Measurements from ENCODE around the gene LRRC8D.
"Not testable (repeated sequence)": the region's sequence is repeated elsewhere in the genome, so short reads cannot be mapped to it uniquely, and the experiment has no call there.

The LRRC8D gene

DNA sequence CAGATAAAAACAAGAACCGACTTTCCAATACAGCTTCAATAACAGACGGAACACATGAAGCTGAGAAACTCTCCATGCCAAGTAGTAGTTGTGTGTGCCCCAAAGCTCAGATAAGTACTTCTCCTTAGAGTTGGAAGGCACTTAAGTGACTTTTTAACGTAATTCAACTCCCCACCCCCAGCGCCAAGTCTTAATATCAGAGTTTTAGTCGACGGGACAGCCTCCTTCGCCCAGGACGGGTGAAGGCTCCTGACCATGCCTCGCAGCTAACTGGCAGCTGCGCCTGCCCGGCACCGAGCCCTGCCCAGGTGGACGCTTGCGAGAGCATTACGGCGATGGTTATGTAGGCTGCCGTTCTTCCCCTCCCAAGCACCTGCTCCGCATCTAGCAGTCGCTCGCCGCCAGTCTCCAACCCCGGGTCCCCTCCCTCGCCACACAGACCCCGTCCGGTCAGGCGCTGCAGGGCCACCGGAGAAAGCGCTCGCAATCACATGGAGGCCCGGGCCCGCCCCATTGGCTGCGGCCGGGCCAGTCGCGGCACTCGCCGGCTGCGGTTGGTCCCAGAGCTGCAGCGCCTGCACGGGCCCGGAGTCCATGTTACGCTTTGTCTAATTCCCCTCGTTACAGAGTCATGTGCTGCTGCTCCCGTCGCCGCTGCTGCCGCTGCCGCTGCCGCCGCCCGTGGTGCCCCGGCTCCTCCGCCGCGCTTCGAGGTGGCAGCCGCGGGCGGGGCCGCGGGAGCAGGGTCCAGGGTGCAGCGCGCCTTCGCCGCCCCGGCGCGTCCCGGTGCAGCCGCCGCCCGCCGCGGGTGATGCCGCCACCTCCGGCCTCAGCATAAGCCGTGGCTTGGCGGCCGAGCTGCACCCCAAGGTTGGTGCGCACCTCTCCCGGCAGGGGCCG is at the start of gene LRRC8D:
LRRC8D (plus strand) TSS at position 611 of the 900 bp plus-strand sequence. CDS start 112,037 bp downstream, outside the sequence.
- DNase-seq (ENCODE audit: low read depth, low spot score), result peak; percentile 93

DNA sequence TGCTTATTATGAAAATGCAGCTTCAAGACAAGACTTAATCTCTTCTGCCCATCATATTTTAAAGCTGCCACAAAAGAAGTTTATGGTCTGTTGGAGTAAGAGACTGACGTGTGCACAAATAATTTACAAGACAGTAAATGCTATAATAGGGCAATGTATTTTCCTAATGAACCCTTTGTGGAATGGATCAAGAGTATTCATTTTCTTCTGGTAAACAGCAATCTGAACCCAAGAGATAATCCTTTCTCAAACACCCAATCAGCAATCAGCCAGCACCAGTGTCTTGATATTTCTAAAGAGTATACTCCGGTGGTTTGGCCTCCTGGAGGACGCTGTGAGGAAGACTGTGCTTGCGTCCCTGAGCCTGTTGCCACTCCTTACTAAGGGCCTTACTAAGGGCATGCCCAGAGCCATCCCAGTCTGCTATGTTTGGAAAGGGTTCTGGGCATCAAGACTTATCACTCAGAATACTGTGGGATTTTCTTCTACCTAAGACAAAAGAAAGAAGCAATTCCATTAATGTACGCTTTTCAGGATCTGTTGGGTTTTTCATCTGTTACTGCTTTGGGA is 48.8 kb upstream of the LRRC8D start:
- no peak for DNase-seq (ENCODE audit: low read depth, low spot score)

DNA sequence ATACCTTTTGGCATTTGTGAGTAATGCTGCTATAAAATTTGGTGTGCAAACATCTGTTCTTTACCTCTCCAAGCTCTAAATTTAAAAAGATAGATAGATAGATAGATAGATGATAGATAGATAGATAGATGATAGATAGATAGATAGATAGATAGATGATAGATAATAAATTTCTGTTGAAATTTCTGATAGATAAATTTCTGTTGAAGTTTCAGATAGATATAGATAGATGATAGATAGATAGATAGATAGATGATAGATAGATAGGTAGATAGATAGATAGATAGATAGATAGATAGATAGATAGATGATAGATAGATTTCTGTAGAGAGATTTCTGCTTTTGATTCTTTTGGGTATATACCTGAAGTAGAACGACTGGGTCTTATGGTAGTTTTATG is 44.7 kb upstream of the LRRC8D start:
- not testable (repeated sequence) for DNase-seq (ENCODE audit: low read depth, low spot score)

DNA sequence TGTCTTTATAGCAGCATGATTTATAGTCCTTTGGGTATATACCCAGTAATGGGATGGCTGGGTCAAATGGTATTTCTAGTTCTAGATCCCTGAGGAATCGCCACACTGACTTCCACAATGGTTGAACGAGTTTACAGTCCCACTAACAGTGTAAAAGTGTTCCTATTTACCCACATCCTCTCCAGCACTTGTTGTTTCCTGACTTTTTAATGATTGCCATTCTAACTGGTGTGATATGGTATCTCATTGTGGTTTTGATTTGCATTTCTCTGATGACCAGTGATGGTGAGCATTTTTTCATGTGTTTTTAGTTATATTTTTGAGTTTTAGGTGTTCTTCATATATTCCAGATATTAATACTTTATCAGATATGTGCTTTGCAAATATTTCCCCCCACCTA is 43.6 kb upstream of the LRRC8D start:
- DNase-seq (ENCODE audit: low read depth, low spot score), result not testable (repeated sequence)

DNA sequence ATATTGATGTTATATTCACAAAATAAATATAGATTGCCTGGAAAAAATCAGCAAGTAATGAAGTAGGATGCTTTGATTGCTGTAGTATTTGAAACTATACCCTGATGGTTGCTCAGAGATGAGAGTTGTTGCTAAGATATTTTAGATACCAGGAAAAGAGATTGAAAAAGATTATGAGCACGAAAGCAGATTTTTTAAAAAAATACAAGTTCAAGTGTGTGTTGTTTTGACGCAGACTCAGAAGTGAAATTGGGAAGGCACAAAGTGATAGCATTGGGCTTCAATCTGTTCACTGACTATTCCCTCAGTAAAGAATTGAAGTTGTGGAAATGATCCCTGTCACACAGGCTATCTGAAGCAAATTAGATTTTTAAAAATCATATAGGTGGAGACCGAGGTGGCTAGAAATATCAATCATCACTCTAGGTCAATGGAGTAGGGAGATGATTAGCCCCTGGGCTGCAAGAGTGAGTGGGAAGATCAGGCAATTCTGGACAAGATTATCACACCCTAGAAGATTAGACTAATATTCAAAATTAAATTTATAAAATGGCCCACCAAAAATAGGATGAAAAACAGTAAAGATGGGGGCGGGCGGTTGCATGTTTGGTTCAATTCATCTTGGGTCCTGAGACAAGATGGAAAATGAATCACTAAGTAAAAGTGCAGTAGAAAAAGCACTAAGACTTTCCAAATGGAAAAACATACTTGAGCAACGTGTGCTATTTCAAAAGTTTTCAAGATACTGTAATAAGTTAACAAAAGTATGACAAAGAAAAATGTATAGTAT is 41.5 kb upstream of the LRRC8D start:
- DNase-seq (ENCODE audit: low read depth, low spot score), result no peak

DNA sequence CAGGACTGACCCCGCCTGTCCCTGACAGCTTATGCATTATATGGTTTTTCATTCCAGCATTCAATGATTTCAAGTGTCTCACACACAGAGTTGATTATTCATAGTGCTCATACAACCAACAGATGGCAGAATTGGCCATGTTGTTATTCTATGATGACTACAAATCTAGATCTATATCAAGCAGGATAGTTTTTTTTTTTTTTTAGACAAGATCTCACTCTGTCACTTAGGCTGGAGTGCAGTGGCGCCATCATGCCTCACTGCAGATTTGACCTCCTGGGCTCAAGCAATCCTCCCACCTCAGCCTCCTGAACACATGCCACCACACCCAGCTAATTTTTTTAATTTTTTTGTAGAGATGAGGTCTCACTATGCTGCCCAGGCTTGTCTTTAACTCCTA is 40.1 kb upstream of the LRRC8D start:
- DNase-seq (ENCODE audit: low read depth, low spot score), result peak; percentile 60

DNA sequence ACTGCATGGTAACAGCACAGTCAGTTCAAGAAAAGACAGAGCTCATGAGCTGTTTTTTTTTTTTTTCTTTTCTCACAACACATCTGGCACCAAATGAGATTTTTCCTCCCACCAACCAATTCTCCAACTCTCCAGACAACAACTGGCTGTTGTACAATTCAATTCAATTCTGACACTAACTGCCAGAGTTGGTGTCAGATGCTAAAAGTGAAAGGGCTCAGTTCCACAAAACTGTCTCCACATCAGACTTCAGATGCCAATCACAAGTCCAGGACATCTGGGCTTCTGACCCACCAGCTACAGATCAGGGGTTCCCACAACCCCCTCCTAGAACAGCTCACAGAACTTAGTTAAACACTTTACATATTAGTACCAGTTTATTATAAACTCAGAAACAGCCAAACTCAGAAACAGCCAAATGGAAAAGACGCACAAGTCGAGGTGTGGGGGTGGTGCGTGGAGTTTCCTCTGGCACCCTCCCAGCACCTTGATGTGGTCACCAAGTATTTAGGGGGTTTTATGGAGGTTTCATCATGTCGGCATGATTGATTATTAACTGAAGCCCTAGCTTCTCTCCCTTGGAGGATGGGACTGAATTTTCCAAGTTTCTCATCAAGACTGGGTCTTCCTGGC is 39.2 kb upstream of the LRRC8D start:
- DNase-seq (ENCODE audit: low read depth, low spot score), result peak; percentile 58

DNA sequence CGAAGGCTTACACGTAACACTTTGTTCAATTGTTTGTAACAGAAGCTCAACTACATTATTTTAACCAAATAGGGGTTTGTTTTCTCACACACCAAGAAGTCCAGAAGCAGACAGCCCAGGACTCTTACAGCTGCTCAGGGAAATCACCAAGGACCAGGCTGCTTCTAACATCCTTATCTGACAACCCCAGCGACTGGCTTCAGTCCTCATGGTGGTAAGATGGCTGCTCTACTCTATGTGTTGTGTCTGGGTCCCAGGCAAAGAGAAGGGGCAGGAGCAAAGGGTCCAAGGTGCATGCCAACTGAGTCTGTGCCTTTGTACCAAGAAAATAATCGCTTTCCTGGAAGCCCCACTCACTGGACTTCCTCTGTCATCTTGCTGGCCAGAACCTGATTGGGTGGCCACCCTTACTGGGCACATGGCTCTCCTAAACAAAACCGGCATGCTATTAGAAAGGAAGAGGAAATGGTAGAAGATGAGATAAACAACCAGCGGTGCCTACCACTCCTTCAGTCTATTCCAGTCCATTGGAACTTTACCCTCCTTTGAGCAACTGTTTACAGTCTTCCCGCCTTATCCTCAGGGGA is 34.1 kb upstream of the LRRC8D start:
- no peak for DNase-seq (ENCODE audit: low read depth, low spot score)

DNA sequence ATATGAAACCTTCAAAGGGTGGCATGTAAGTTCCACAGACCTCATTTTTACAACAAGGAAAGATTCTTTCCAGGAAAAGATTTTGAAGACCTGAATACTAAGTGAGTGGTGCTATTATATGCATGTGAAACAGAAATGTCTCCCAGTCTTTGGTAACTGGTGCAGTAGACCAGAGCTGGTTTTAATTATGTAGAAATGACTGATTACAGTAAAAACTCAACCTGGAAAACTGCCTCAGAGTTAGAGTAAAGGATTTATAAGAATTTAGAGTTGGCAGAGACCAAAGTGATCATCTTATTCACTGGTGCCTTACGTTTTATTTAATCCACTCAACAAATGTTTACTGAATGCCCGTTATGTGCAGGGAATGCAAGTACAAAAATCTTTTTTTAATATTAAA is 30.2 kb upstream of the LRRC8D start:
- DNase-seq (ENCODE audit: low read depth, low spot score), result no peak

DNA sequence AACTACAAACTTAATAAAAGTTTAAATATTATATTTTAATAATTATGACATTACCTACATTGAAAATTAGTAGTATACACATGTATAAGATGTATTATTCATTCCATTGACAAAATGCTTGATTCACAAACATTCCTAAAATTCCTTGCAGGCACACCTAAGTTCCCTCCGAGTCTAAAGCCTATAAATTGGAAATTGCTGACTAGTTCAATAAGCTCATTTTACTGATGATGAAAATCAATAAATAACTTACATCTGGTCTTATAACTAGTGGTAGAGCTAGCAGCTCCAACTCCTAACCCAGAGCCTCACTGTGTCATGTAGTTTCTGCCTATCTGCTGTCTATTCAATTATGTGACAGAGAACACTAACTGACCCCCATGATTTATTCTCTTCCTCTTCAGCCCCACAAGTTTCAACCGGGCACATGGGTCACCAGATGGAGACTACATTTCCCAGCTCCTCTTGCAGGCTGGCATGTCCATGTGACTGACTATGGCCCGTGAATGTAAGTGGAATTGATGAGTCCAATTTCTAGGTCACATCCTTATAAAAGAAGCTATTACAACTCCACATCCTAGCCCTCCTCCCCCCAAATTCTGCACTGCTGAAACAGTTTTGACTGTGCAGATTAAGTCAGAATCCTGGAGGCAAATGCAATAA is 29.6 kb upstream of the LRRC8D start:
- no peak for DNase-seq (ENCODE audit: low read depth, low spot score)

DNA sequence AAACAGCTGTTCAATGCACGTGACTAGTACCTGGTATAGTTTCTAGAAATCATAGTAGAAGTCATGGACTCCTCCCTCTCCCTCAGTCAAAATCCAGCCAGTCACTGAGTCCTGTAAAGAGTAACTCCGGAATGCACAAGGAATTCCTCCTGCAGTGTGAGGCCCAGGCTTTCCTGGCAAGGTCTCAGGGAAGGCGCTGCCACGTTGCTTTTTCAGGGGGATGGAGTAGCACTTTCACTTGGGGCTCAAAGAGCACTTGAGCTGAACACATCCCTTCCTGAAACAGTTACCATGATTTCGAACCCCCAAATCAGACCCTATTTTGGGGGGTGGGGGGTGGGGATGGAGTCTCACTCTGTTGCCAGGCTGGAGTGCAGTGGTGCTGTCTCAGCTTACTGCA is 26.4 kb upstream of the LRRC8D start:
- peak; percentile 87 for DNase-seq (ENCODE audit: low read depth, low spot score)

DNA sequence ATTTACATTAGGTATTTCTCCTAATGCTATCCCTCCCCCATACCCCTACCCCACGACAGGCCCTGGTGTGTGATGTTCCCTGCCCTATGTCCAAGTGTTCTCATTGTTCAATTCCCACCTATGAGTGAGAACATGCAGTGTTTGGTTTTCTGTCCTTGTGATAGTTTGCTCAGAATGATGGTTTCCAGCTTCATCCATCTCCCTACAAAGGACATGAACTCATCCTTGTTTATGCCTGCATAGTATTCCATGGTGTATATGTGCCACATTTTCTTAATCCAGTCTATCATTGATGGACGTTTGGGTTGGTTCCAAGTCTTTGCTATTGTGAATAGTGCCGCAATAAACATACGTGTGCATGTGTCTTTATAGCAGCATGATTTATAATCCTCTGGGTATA is 25.3 kb upstream of the LRRC8D start:
- not testable (repeated sequence) for DNase-seq (ENCODE audit: low read depth, low spot score)

DNA sequence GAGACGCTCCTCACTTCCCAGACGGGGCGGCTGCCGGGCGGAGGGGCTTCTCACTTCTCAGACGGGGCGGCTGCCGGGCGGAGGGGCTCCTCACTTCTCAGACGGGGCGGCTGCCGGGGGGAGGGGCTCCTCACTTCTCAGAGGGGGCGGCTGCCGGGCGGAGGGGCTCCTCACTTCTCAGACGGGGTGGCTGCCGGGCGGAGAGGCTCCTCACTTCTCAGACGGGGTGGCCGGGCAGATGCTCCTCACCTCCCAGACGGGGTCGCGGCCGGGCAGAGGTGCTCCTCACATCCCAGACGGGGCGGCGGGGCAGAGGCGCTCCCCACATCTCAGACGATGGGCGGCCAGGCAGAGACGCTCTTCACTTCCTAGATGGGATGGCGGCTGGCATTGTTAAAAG is 23.0 kb upstream of the LRRC8D start:
- not testable (repeated sequence) for DNase-seq (ENCODE audit: low read depth, low spot score)

DNA sequence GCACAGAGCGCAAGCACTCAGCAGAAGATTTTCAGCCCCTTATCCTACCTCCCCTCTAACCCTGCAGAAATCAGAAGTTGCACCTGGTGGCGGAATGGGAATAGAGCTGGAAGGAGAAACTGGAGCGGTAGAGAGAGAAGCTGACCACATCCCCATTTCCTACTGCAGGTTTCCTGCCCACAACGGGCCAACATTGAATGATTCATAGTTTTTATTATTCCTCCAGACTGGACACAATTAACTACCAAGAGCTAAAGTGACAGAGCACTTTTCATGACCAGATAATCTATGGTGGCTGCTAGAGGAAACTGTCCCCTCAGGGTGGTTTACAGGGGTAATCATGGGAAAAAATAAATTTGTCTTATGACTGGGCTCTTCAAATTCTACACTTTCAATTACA is 21.3 kb upstream of the LRRC8D start:
- peak; percentile 32 for DNase-seq (ENCODE audit: low read depth, low spot score)

DNA sequence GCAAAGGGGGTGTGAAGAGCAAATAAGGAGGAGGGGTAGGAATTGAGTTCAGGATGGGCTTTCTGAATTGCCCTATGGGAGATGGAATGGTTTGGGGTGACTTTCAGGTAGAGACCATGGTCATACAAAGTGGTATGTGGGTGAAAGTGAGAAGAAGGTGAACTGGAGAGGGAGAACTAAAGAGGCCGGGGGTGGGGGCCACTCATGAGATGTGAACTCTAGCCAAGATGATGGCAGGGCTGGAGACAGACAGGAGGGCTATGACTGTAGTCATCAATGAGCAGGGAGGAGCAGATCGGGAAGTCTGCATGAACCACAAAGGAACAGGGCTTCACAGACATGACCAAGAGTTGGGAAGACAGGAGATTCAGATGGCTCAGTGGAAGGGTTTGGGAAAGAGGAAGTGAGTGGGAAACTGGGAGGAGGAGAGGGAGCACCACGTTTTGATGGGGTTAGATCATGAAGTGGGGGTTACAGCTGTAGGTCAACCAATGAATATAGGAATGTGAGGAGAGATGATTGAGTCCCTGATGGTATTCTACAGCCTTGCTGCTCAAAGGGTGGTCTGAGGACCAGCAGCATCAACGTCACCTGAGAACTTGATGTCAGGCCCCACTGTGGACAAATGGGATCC is 20.7 kb upstream of the LRRC8D start:
- no peak for DNase-seq (ENCODE audit: low read depth, low spot score)

DNA sequence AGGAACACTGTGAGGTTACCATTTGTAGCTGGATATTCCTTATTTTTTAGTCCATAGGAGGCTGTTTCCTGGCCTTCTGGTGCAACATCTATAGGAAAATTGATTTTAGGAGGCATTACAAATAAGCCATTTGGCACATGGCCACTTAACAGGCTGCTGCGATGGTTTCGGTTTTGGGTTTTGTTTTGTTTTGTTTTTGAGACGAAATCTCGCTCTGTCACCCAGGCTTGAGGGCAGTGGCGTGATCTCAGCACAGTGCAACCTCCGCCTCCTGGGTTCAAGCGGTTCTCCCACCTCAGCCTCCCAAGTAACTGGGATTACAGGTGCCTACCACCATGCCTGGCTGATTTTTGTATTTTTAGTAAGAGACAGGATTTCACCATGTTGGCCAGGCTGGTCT is 20.1 kb upstream of the LRRC8D start:
- no peak for DNase-seq (ENCODE audit: low read depth, low spot score)

DNA sequence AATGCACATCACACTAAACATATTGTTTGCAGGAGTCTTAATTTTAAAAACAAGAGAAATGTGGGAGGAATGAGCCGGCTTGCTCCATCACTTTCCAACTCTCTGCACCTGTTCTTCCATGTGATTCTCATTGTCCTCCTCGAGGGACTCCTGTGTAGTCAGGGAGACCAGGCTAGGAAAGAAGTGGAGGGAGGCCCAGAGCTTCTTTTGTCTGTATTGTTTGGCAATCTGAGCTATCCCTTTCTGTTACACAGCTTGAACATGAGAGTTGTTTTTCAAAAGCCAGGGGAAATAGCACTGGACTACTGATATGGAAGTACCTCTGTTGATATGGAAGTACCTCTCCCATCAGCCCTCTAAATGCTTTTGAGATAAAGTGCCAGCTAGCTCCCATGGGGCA is 18.8 kb upstream of the LRRC8D start:
- DNase-seq (ENCODE audit: low read depth, low spot score), result no peak

DNA sequence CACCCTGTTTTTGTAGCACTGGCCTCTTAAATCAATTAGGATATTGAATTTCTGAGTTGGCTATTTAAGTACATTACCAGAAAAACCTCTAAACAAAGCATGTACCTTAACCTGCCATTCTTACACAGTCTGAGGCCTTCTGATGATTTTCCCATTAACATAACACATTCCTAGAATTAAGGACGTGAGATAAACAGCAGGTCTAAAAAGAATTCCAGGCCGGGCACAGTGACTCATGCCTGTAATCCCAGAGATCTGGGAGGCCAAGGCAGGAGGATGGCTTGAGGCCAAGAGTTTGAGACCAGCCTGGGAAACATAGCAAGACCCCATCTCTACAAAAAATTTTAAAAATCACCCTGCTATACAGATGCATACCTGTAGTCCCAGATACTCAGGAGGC is 18.0 kb upstream of the LRRC8D start:
- DNase-seq (ENCODE audit: low read depth, low spot score), result peak; percentile 54

DNA sequence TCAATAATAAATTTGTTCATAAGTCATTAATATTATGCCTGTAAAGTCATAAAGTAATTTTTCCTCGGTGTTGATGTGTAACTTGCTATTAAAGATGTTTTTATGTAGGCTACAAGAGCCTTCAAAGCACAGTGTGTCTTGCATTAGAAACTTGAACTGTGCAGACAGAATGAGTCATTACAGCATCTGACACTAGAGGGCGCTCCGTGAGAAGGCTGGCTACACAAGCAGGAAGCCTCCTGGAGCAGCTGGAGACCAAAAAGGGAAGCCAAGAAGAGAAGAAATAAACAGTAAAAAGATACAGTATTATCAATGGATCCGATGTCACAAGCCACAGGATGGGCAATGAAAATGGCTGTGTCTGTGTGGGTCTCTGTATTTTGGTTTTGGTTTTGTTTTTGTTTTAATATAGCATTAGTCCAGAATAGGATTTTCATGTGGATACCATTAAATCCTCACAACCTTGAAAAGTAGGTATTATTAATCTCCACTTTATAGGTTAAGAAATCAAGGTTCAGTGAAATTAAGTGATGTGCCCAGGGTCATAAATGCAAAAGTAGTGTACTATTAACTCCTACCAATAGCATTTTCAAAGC is 16.1 kb upstream of the LRRC8D start:
- peak; percentile 92 for DNase-seq (ENCODE audit: low read depth, low spot score)

DNA sequence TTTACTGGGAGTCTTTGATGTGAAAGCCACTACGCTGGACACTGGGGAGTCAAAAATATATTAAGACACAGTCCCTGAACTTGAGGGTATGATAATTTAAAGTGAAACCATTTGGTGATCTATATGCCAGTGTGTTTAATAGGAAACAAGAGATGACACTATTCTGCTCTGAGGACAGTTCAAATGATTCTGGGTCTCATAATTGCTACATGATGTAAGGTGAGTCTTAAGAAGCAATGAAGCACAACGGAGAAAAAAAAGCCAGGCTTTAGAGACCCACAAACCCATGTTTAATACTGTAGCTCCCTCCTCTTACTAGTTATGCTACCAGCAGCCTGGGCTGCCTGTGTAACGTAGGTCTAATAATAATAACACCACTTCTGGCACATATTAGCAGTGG is 14.2 kb upstream of the LRRC8D start:
- no peak for DNase-seq (ENCODE audit: low read depth, low spot score)
